HG02623 (cell line): ENCODE results near the gene CEL.
"Not testable (repeated sequence)": the region's sequence is repeated elsewhere in the genome, so short reads cannot be mapped to it uniquely, and the experiment has no call there.

Source experiments
- ATAC-seq: cut with Tn5 transposase; IDR thresholded peaks from one replicate; pipeline ENCODE4 v1.9.1; 2021; ENCODE audit warnings: moderate library complexity; ENCODE audit not compliant: unreplicated experiment

CEL gene

GRCh38 chr9:133063159-133063499, 1.3 kb downstream of the CEL start:
- ATAC-seq = no peak

GRCh38 chr9:133063500-133064231, 1.9 kb downstream of the CEL start:
- no peak for ATAC-seq

- no peak for ATAC-seq
These were observed 2.7 kb downstream of the CEL start for GRCh38 chr9:133064241-133065069.

- ATAC-seq = no peak
These were observed 3.2 kb downstream of the CEL start for GRCh38 chr9:133065070-133065388.

GRCh38 chr9:133066181-133066983, 4.6 kb downstream of the CEL start:
- ATAC-seq = no peak

GRCh38 chr9:133067006-133067405, 5.2 kb downstream of the CEL start:
- ATAC-seq = no peak

GRCh38 chr9:133067813-133068212, 6.0 kb downstream of the CEL start:
- ATAC-seq = no peak

GRCh38 chr9:133068431-133068830, 6.7 kb downstream of the CEL start:
- ATAC-seq = not testable (repeated sequence)

- not testable (repeated sequence) for ATAC-seq
These were observed 8.8 kb downstream of the CEL start for GRCh38 chr9:133070500-133070961.

GRCh38 chr9:133070985-133071384, 9.2 kb downstream of the CEL start:
- ATAC-seq = not testable (repeated sequence)

- no peak for ATAC-seq
These were observed 9.8 kb downstream of the CEL start for GRCh38 chr9:133071484-133072150.

GRCh38 chr9:133072210-133072609, 10.4 kb downstream of the CEL start:
- not testable (repeated sequence) for ATAC-seq

- no peak for ATAC-seq
These were observed 11.6 kb downstream of the CEL start for GRCh38 chr9:133073086-133074014.

GRCh38 chr9:133074111-133074651, 12.4 kb downstream of the CEL start:
- ATAC-seq = no peak

- ATAC-seq = no peak
These were observed 14.3 kb downstream of the CEL start for GRCh38 chr9:133075925-133076630.

GRCh38 chr9:133076691-133077090, 14.9 kb downstream of the CEL start:
- no peak for ATAC-seq

- no peak for ATAC-seq
These were observed 16.7 kb downstream of the CEL start for GRCh38 chr9:133078486-133078885.

- no peak for ATAC-seq
These were observed 18.4 kb downstream of the CEL start for GRCh38 chr9:133080161-133080560.
